HG03064 (cell line): ENCODE data around the gene TPCN1.

Experiments used
- ATAC-seq: cut with Tn5 transposase; IDR thresholded peaks from one replicate; pipeline ENCODE4 v1.9.1; 2021; ENCODE audit warnings: low read depth; ENCODE audit not compliant: unreplicated experiment

Gene TPCN1

DNA sequence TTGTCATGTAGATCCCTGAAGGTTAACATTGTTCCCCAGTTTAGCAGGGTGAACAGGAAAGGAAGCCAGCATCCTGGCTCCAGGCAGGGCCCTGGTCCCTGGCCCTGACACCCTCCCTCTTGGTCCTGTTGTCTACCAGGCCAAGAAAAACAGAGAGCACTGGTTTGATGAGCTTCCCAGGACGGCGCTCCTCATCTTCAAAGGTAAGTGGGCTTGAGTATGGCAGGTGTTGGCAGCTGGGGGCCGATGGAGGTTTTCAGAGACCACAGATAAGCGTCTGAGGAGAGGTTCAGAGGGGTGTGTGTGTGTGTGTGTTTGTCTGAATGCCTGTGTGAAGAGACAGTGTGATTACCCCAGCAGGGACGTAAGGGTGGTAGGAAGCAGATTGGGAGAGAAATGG is 57.4 kb downstream of the TPCN1 start:
- ATAC-seq, result no peak

DNA sequence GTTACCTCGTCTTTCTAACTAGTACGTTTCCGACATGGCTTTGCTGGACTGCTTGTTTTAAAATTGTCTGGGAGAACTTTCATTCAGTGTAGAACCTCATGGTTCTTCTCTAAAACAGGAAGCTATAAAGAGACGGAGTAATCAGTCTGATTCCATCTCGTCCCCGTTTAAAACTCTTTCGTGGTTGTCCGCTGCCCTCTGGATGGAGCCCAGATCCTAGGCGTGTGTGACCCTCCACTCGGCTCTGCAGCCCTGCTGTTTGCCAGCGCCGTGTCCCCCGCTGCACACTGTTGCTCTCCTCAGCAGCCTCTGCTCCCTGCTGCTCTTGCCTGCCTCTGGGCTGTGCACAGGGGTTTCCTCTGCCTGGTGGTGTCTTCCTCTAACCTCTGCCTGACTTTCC is 63.5 kb downstream of the TPCN1 start:
- ATAC-seq, result no peak

DNA sequence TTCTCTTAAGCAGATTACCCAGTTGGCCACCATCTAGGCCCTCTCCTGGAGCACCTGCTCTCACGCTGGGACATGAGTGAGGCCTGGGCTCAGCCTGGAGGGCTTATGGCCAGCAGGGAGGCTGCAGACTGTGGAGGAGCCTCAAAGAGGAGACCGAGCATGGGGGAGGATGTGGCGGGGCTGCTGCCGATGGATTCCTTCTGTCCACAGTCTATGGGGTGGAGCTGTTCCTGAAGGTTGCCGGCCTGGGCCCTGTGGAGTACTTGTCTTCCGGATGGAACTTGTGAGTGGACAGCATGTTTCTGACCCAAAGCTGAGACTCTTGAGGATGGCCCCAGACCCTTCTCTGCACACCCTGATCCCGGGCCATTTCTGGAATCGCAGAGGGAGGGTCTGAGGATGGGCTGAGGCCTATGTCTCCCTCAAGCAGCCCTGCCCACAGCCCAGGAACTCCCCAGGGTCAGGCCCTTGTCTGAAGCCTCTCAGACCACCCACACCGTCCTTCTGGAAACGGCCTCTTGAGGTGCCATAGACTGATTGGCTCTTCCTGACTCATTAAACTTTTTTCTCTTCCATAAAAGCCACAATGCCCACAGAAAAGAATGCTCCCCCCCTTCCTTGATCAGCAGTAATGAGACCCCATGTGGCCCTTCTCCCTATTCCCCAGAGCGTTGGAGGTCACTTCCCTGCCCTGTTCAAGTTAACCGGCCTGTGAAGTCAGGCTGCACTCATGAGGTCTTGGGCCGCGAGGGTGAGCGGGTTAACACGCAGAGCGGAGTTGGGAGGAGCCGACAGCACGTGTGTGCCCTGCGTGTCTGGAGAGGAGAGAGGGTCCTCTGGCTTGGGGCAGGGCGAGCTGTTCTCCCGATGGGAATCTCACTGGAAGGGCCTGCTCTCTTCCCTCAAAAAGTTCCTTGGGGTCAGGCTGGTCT is 64.7 kb downstream of the TPCN1 start:
- no peak for ATAC-seq

DNA sequence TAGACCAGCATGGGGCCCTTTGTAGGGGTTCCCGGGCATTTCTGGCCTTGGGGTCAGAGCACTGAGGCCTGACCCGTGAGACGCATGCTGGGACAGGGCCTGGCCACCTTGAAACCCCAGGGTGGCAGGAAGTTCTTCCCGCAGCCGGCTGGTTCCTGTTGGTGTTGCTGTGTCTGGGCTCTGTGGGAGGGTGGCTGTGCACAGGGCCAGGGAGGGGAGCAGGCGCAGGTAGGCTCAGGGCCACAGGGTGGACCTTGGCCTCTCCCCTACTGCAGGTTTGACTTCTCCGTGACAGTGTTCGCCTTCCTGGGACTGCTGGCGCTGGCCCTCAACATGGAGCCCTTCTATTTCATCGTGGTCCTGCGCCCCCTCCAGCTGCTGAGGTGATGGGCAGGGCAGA is 65.4 kb downstream of the TPCN1 start:
- ATAC-seq, result no peak

DNA sequence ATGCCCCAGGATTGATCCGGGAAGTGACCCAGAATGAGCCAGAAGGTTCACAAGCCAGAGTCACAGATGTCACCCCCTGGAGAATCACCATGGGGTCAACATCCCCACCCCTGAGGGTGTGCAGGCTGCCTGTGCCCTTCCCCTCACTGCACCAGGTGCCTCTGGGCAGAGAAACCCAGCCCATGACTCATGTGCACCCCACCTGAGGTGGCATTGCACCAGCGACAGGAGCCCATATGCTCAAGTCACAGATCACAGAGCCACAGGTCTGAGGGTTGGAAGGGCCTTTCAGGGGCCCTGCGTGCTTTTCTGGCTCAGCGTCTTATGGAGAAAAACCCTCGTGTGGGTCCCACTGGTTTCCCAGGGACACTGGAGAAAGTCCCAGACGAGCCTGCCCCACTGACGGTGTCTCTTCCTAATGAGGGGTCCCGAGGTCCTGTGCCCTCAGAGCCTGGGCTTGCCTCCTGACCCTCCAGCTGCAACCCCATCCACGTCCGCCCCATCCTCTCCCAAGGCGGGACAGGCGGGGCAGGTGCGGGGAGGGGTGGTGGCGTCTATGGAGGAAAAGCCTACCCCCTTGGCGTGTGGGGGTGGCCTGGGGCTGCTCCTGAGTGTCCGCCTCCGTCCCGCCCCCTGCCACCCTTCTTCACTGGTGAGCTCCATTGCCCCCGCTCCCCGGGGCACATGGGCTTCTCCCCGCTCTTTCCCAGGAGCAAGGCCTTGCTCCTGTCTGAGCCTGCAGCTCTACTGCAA is 66.1 kb downstream of the TPCN1 start:
- ATAC-seq, result no peak

DNA sequence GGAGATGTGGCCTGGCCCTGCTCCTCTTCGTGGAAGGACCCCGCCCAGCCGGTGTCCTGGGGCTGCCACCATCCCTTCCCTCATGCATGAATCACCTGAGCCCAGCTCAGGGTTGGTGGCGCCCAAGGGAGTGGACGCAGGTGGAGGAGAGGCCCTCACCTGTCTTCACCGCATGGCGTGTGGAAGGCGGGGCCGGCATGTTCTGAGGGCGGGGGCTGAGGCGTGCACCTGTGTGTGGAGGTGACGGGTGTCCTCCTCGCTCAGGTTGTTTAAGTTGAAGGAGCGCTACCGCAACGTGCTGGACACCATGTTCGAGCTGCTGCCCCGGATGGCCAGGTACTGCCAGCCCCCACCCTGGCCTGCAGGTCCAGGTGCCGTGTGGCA is 66.6 kb downstream of the TPCN1 start:
- ATAC-seq, result no peak

DNA sequence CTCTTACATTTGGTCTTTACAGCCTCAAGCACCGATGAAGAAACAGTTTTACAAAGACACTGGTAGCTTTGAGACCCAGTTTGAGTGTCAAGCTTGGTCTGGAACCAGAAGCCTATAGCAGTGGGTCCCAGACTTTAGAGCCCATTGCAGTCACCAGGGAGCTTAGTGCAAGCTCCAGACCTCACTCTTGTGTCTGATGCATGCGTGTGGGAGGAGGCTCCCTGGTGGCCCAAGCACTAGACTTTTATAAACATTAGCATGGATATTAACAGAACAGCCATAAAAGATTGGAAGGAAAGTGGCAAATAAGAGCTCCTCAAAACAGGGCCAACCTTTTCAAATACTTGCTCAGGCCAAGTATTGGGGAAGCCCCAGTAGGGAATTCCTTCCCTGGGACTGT is 68.1 kb downstream of the TPCN1 start:
- ATAC-seq, result no peak

DNA sequence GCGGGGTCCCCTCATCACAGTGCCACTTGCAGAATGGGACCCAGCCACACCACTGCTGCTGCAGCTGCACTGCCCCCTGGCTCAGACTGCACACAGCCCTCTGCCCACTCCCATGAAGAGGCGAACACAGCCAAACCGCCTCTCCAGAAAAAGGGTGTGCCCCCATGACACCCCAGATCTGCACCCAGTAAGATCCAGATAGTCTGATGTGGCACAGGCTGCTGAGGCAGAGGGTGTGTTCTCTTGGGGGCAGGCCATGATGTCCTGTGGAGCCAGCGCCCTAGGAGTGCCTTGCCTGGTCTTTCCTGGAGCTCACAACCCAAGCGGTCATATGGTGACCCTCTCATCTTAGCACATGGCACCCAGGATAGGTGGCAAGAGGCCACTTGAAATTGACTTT is 69.2 kb downstream of the TPCN1 start:
- no peak for ATAC-seq

DNA sequence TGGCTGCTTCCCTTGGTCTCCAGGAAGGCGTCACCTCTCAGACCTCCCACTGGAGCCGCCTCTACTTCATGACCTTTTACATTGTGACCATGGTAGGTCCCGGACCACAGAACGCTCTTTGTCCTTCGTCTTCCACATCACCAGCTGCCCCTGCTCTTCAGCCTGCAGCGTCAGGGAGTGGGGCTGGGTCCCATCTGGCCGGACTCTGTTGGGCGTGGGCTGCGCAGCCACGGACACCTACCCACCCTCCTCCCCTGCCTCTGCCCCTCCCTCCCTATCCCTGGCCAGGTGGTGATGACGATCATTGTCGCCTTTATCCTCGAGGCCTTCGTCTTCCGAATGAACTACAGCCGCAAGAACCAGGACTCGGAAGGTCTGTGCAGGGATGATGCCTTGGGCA is 70.3 kb downstream of the TPCN1 start:
- no peak for ATAC-seq

DNA sequence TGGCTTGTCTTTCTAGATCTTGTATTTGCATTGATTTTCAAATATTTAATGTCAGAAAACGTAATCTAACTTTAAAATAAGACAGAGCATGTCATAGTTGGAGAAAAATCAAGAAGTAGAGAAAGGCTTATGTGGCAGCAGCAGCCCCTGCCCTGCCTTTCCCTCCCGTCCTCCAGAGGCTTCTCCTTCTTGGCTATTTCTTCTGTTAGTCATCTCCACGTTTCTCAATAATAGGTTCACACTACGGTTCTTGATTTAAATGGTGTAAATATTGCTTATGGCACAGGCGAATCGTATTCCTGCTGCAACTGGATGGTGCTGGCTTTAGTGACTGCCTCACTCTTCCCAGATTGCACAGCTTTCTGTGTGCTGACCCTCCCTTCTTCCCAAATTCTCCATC is 70.8 kb downstream of the TPCN1 start:
- no peak for ATAC-seq

DNA sequence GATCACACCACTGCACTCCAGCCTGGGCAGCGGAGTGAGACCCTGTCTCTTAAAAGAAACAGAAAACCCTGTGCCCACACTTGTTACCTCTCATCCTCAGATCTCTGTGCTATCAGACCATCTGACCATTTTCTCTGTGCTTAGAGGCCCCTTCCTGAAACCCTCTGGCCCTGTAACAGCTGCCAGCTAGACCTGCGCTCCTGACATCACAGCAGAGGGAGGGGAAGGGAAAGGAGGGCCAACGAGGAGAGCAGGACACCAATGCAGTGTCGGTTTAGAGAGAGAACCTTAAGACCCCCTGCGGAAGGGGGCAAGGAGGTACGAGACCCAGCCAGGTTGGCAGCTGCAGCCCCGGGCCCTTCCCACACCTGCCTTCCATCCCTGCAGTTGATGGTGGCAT is 71.3 kb downstream of the TPCN1 start:
- no peak for ATAC-seq

DNA sequence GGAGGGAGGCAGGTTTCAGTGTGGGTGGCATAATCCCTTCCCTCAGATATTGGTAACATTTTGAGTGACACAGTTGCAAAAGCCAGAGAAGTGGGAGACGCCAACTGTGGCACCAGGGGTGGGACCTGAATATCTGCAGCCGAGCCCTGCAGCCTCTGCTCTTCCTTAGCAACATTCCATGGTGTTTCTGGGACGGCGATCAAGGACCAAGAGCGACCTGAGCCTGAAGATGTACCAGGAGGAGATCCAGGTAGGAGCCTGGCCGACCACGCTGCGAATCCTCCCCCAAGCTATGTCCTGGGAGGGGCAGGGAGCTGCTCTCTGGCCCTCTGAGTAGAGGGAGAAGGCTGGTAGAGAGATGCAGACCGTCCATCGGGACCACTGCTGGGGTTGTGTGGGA is 71.8 kb downstream of the TPCN1 start:
- ATAC-seq, result no peak

DNA sequence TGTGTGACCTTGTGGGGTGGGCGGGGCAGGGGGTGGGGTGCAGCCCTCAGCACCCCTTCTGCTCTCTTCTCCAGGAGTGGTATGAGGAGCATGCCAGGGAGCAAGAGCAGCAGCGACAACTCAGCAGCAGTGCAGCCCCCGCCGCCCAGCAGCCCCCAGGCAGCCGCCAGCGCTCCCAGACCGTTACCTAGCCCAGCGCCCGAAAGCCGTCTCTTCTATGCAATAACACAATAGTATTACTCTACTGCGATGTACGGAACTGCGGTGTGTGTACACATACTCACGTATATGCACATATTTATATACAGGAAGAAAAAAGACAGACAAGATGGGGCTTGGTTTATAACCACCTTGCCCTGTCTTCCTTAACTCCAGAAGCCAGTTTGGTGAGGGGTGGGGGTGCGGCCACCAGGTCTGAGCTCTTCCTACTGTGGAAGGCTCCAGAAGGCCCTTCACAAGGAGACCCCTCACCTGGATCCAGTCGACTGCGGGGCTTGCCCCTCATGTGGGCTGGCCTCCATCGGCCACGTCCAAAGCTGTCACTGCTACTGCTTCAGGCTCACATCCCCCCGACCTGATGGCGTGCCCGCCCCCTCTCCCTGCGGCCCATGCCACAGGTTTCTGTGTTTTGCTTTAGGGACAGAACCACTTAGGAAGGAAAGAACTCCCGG is 74.8 kb downstream of the TPCN1 start:
- ATAC-seq, result no peak

DNA sequence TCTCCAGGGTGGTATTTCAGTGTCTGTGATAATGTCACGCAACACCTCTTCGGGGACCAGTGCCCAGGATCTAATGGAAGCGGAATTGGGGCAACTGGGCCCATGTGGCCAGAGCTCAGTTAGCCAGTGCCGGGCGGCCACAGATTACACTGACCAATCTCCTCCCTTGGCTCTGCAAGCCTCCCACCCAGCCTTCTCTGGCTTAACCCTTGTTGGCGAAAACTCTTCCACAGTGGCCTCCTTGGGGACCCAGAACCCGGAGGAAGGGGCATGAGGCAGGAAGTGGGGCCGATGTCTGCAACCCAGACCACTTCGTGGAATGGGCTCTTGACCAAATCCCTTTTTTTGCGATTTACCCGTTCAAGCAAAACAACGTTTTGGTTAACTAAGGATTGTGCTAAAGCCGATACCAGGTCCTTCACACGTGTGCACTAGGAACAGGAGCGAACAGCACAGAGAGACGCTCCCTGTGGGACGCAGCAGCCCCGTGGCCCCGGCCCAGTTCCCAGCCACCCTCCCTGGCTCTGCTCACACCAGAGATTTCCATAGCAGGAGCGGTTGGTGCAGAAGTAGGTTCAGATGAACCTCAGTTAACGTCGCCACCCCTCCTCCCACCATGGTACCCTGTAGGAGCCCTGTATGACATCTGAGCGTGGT is 75.4 kb downstream of the TPCN1 start:
- no peak for ATAC-seq

DNA sequence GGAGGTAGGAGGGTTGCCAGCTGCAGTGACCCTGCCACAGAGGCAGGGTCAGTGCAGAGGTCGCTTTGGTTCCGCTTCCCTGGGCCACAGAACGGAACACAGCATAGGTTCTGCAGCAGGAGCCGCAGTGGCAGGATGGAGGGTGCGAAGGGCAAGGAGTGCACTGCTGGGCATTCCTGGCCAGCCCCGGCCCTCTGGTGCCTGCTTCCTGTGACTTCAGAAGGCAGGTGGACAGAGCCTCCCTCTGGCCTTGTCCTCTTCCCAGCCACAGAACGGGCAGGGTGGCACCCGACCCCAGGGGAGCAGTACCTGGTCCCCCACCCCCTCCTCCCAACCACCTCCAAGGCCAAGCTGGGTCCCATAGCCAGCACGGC is 75.9 kb downstream of the TPCN1 start:
- ATAC-seq, result no peak

DNA sequence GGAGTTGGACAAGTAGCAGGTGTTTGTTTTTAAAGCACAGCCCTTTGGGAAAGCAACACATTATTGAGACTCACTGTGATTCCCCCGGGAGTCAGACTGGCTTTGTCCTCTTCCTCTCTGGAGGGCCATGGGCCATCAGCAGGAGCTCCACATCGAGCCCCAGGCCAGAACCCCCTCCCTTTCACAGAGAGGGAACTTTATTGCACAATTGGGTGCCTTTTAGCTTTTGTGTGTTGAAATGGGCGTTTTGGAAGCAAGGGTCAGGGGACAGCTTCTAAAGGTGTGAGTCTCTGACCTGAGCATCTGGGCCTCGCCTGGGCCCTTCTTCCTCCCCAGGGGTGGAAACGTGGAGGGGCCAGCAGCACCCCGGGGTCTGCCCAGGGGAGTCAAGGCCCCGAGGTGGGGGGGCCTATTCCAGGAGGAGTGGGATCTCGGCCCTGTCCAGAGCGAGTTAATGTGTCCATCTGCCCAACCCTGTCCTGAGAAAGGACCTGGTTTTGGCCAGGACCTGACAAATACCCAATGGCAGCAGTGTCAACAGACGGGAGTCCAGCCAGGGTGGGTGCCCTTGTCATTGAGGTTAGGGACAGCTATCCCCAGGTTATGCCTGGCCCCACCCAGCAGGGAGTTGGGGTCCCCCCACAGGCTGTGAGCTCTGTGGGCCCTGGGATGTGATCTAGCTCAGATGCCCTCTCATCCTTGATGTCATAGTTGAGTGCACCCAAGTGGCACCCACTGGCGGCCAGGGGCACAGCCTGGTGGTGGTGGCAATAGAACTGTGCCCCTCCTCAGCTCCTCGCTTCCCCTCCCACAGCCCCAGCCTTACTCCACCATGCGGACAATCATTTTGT is 76.6 kb downstream of the TPCN1 start:
- ATAC-seq, result no peak

DNA sequence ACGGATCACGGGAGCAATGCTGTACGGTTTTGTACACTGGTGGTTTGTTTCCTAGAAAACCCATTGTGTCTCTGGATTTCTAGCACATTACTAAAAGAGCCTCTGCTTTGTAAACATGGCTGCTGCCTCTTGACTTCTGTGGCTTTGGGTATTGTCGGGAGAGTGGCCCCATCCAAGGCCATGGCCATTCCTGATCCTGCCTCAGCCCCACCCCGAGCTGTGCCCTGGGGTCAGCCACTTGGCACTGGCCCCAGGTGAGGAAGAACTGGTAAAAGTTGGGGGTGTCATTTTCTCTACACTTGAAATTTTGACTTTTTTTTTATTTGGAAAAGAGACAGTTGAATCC is 77.2 kb downstream of the TPCN1 start:
- ATAC-seq, result no peak

DNA sequence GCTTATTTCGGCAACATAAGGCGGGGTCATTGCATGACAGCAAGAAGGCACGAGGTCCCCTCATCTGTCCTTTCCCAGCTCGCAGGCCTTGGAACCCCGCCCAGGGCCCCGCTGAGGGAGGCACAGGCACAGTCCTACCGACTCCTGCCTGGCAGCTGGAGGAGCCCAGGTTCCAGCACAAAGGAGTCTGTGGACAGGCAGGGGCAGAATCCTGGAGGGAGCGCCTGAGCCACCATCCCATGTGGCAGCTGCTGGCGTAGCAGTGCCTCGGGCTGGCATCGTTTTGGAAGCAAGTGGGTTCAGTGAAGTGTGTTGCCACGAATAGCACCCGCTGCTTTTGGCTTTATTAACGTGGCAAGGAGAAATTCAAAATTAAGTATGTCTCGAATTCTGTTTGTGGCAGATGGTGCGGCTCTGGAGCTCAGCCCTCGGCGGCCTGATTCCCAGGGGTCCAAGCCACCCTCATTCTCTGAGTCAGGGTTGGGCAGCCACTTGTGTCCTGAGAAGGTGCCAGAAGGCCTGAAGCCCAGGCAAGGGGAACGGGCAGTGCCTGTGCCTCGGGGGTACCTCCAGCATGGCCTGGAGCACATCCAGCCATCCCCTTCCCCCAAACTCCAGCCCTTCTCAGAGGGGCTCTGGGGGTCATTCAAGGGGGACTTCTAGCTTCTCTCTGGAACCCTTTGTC is 77.7 kb downstream of the TPCN1 start:
- no peak for ATAC-seq

DNA sequence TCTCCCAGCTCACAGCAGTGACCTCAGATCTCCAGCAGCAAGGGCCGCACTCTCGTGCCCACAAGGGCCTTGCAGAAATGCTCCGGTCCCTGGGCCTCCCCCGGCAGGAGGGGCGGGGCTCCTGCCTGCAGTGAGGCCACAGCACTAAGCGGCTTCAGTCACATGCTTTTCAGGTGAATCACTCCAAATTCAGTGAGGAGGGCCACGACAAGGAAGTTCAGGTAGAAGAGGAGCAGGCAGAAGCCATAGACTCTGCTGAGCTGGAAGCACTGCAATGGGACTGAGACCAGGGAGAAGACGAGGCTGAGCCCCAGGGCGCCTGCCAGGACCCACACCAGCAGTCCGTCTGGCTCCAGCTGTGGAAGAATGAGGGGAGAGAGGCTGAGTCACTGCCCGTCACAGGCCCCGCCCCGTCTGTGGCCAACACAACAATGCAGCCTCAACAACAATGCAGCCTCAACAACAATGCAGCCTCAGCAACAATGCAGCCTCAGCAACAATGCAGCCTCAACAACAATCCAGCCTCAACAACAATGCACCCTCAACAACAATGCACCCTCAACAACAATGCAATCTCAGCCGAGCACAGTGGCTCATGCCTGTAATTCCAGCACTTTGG is 78.5 kb downstream of the TPCN1 start:
- ATAC-seq, result no peak
